IPS-18a (cell line): ENCODE measurements around the gene GALNT2.

Source experiments
- H3K27ac ChIP-seq: one replicate; pipeline ENCODE4 v1.5.1; 2013; ENCODE audit warnings: low read length
- H3K27me3 ChIP-seq: one replicate; pipeline ENCODE4 v1.6.1; 2013; ENCODE audit warnings: mild to moderate bottlenecking, low read length; ENCODE audit not compliant: control insufficient read depth, insufficient read depth
- H3K36me3 ChIP-seq: one replicate; pipeline ENCODE4 v1.6.1; 2013; ENCODE audit warnings: low read depth, low read length; ENCODE audit not compliant: control insufficient read depth
- H3K4me1 ChIP-seq: one replicate; pipeline ENCODE4 v1.6.1; 2013; ENCODE audit warnings: low read depth, low read length; ENCODE audit not compliant: control insufficient read depth
- H3K4me3 ChIP-seq: one replicate; pipeline ENCODE4 v1.5.1; 2013; ENCODE audit warnings: low read length
- H3K9ac ChIP-seq: one replicate; pipeline ENCODE4 v1.6.1; 2013; ENCODE audit warnings: mild to moderate bottlenecking, low read length, moderate library complexity
- H3K9me3 ChIP-seq: one replicate; pipeline ENCODE4 v1.6.1; 2013; ENCODE audit warnings: low read depth, low read length; ENCODE audit not compliant: control insufficient read depth

Gene GALNT2

DNA sequence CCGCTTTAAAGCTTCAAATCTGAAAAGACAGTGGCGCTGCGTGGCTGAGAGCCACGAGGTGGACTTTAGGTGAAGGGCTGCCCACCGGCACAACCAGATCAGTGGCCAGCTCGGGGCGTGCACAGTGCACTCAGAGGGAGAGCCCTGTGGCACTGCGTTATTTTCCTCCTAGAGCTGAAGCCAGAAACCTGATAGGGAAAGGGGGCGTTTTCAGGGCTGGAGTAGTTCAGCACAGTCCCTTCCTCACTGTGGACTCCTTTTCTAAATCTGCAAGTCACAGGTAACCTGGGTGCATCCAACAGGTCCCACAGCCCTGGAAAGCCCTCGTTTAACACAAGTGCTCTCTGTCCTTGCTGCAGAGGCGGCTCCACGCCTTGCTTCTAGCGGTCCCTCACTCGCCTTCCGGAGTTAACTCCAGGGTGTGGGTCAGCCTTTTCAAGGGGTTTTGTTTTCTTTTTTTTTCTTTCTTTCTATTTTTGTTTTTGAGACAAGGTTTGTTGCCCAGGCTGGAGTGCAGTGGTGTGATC lies 81.2 kb downstream of the GALNT2 start:
- no peaks in the 10 kb centered on the region for H3K9me3 ChIP-seq
- H3K4me3 ChIP-seq, result no peak overlapping the region
- H3K27ac ChIP-seq, result no peak overlapping the region
- peaks cover 5% of the 10 kb centered on the region for H3K4me1 ChIP-seq
- H3K9ac ChIP-seq, result no peak overlapping the region
- H3K27me3 ChIP-seq, result no peaks in the 10 kb centered on the region
- H3K36me3 ChIP-seq, result no peaks in the 10 kb centered on the region

DNA sequence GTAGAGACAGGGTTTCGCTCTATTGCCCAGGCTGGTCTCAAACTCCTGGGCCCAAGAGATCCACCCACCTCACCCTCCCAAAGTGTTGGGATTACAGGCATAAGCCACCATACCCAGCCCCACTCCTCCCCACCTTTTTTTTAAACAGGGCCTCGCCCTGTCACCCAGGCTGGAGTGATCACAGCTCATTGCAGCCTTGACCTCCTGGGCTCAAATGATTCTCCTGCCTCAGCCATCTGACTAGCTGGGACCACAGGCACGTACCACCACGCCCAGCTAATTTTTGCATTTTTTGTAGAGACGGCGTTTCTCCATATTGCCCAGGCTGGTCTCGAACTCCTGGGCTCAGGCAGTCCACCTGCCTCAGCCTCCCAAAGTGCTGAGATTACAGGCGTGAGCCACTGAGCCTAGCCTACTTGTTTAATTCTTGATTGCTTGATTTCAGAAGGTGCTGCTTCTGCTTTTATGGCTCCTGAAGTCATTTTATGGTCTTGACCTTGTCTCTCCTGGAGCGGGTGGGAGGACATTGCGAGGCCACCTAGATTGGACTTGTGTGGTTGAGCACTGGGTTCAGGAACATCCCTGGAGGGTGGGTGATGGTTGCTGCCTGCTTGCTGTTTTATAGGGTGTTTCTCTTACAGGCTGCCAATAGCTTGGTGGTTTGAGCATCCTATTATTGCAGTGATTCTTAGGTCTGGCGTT lies 81.9 kb downstream of the GALNT2 start:
- Histone ChIP-seq H3K9me3 (no peaks in the 10 kb centered on the region), H3K4me1 (peaks cover 12% of the 10 kb centered on the region), H3K4me3 (no peak overlapping the region), H3K9ac (no peak overlapping the region), H3K27me3 (no peaks in the 10 kb centered on the region), H3K36me3 (no peaks in the 10 kb centered on the region), H3K27ac (no peak overlapping the region)

DNA sequence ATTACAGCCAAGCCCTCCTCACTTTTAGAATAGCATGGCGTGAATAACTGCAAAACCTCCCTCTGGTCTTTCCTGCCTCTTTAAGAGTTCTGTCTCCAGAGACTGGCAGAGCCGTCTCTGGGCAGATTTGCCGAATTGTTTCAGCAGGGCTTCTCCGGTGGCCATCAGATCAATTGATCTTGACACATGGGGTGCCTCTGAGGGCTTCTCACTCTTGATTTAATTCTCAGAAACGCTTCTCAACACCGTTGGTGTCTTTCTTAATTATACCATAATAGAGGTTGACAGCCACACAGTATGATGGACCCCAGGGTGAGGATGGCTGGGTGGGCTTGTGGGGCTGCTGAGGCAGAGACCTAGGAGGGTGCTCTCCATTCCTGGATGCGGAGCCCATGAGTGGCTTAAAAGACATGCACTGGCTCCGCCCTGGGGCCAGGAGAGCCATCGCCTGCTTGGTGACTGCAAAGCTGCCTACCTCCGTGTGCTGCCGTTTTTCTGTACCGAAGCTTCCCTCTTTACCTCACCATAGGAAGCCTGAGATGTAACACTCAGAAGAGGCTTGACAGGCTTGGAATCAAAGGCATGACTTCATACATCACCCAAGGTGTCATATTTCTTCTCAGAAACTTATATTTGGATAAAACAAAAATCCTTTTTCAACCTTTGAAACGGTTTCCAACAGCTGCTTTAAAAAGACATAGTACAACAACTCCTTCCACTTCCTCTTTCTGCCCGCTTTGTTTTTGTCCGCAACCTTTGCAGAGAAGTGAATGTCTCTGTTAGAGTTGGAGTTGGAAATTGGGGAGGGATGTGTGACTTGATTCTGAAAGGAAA lies 82.9 kb downstream of the GALNT2 start:
- H3K4me3 ChIP-seq, result no peak overlapping the region
- H3K9me3 ChIP-seq, result no peaks in the 10 kb centered on the region
- no peaks in the 10 kb centered on the region for H3K36me3 ChIP-seq
- no peaks in the 10 kb centered on the region for H3K27me3 ChIP-seq
- peaks cover 17% of the 10 kb centered on the region for H3K4me1 ChIP-seq
- H3K9ac ChIP-seq, result no peak overlapping the region
- H3K27ac ChIP-seq, result no peak overlapping the region

DNA sequence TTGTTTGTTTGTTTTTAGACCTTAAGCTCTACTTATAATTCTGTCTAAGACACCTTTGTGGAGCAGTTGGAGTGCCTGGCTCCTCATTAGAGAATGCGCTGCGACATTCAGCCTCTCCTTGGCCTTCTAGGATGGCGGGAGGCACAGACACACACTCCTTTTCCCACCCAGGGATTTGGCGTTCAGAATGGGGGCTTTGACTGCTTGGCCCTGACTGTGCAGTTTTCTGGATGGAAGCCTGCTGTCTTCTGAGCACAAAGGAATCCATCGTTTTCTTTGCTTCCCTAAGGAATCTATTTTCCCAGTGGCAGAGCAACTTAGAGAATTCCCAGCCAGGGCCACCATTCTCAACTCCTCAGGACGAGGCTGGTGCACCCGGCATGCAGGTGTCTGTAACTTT lies 83.6 kb downstream of the GALNT2 start:
- Histone ChIP-seq H3K9ac (no peak overlapping the region), H3K36me3 (no peaks in the 10 kb centered on the region), H3K4me1 (peaks cover 17% of the 10 kb centered on the region), H3K27me3 (no peaks in the 10 kb centered on the region), H3K9me3 (no peaks in the 10 kb centered on the region), H3K27ac (no peak overlapping the region), H3K4me3 (no peak overlapping the region)

DNA sequence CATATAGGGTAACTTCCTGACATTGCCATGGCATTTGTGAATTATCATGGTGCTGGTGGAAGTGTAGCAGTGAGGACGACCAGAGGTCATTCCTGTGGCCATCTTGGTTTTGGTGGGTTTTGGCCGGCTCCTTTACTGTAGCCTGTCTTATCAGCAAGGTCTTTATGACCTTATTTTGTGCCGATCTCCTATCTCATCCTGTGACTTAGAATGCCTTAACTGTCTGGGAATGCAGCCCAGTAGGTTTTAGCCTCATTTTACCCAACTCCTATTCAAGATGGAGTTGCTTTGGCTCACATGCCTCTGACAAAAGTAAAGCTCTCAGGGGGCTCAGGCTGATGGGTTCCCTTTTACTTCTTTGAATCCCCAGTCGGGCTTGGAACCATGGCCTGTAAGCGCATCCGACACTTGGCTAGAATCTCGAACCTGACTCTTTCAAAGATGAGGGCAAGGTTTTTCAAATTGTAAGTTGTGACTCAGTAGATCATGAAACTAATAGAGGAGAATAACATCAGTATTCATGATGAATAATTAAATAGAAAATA lies 85.0 kb downstream of the GALNT2 start:
- Histone ChIP-seq H3K27me3 (no peaks in the 10 kb centered on the region), H3K36me3 (no peaks in the 10 kb centered on the region), H3K27ac (no peak overlapping the region), H3K9ac (no peak overlapping the region), H3K4me3 (no peak overlapping the region), H3K4me1 (peaks cover 13% of the 10 kb centered on the region), H3K9me3 (no peaks in the 10 kb centered on the region)

DNA sequence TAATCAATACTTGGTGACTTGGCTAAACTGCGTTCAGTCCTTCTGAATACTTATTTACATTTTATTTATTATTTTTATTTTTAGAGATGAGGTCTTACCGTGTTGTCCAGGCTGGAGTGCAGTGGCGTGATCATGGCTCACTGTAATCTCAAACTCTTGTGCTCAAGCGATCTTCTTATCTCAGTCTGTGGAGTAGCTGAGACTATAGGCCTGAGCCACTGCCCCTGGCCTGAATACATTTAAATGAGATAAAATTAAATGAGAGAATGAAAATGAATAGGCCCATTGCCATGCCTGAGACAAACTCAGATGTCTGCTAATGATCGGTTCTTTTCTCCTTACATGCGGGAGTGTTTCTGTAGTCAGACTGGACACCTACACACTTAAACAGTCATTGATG lies 86.0 kb downstream of the GALNT2 start:
- H3K36me3 ChIP-seq, result no peaks in the 10 kb centered on the region
- H3K4me1 ChIP-seq, result peaks cover 14% of the 10 kb centered on the region
- H3K27ac ChIP-seq, result no peak overlapping the region
- H3K9me3 ChIP-seq, result no peaks in the 10 kb centered on the region
- H3K4me3 ChIP-seq, result no peak overlapping the region
- no peak overlapping the region for H3K9ac ChIP-seq
- no peaks in the 10 kb centered on the region for H3K27me3 ChIP-seq

DNA sequence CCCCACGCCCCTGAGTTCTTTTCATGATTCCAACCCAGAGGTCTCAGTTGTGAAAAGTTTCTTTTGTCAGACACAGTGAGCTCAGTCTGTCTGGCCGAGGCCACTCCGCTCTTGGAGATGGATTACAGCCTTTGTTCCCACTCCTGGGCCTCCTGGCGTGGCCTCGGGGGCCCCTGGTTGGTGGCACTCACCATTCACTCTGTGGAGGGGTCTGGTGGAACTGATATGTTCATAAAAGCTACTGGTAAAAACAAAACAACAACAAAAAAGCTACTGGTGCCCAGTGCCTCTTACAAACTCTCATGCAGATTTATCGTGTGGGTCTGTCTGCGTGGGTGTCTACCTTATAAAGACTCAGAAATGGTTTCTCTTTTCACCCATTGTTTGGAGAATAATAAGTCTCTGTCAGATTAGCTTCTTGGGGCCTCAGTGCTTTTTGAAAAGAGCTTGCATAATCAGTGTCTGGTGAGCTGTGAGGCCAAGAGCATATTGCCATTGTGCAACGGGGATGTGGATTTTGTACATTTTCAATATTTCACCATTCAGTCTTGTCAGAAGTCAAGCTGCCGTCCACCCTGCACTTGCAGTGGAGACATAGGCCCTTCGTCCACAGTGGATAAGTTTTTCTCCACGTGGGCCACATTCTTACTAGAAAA lies 86.7 kb downstream of the GALNT2 start:
- H3K4me3 ChIP-seq, result no peak overlapping the region
- H3K9ac ChIP-seq, result no peak overlapping the region
- no peaks in the 10 kb centered on the region for H3K36me3 ChIP-seq
- peaks cover 16% of the 10 kb centered on the region for H3K4me1 ChIP-seq
- no peaks in the 10 kb centered on the region for H3K9me3 ChIP-seq
- H3K27ac ChIP-seq, result no peak overlapping the region
- H3K27me3 ChIP-seq, result no peaks in the 10 kb centered on the region

DNA sequence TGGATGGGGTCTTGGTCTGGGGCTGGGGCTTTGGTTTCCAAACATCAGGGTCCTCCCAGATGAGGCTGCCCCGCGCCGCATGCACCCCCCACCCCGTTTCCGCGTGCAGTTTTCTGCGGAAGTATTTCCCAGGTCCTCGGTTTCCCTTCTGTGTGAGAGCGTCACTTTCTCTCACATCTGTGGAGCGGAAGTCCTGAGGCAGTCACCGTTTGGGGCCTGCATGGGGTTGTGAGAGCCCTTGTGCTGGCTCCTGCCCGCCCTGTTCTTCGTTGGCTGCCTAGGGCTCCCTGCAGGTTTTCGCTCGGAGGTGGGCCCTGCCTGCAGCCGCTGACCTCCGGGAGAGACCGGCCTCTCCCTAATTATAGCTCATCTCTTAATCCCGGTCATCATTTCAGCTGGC lies 88.0 kb downstream of the GALNT2 start:
- no peaks in the 10 kb centered on the region for H3K9me3 ChIP-seq
- no peak overlapping the region for H3K4me3 ChIP-seq
- H3K4me1 ChIP-seq, result peaks cover 16% of the 10 kb centered on the region
- no peaks in the 10 kb centered on the region for H3K27me3 ChIP-seq
- H3K9ac ChIP-seq, result no peak overlapping the region
- no peaks in the 10 kb centered on the region for H3K36me3 ChIP-seq
- no peak overlapping the region for H3K27ac ChIP-seq

DNA sequence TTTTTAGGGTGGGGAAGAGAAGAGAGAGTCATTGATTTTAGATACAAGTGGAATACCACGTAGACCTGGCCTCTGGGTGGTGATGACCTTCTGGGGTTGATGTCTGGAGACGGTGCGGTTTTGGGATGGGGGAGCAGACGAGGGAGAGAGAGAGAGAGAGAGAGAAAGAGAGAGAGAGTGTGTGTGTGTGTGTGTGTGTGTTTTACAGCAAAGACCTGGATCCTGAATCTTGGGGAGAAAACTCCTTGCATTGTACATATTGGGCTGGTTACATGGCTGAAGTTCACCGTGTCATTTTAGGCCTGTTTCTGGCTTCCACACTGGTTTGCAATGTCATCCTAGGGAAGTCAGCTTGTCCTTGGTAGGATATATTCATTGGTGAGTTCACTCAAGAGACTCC lies 89.0 kb downstream of the GALNT2 start:
- no peak overlapping the region for H3K4me3 ChIP-seq
- no peak overlapping the region for H3K9ac ChIP-seq
- H3K36me3 ChIP-seq, result no peaks in the 10 kb centered on the region
- H3K4me1 ChIP-seq, result peaks cover 16% of the 10 kb centered on the region
- no peaks in the 10 kb centered on the region for H3K27me3 ChIP-seq
- no peaks in the 10 kb centered on the region for H3K9me3 ChIP-seq
- H3K27ac ChIP-seq, result no peak overlapping the region

DNA sequence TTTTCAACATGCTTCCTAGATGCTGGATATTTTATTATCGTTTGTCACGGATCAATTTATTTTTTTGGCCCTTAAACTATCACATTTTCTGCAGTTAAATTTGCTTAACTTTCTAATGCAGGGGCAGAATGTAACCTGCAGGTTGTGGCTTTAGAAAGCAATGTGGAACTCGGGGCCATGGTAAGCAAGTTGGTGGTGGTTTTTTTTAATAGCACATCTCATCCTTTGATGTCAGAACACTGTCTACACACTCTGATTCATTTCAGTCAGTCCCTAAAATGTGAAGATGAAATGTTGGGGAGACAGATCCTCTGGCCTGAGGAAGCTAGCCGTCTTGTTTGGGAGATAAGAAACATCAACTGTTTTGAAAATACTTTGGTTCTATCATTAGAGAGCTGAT lies 89.5 kb downstream of the GALNT2 start:
- H3K27ac ChIP-seq, result no peak overlapping the region
- H3K4me3 ChIP-seq, result no peak overlapping the region
- H3K36me3 ChIP-seq, result no peaks in the 10 kb centered on the region
- peaks cover 16% of the 10 kb centered on the region for H3K4me1 ChIP-seq
- H3K9ac ChIP-seq, result no peak overlapping the region
- no peaks in the 10 kb centered on the region for H3K9me3 ChIP-seq
- no peaks in the 10 kb centered on the region for H3K27me3 ChIP-seq
